Measurements from ENCODE around the gene FHL3.

DNA sequence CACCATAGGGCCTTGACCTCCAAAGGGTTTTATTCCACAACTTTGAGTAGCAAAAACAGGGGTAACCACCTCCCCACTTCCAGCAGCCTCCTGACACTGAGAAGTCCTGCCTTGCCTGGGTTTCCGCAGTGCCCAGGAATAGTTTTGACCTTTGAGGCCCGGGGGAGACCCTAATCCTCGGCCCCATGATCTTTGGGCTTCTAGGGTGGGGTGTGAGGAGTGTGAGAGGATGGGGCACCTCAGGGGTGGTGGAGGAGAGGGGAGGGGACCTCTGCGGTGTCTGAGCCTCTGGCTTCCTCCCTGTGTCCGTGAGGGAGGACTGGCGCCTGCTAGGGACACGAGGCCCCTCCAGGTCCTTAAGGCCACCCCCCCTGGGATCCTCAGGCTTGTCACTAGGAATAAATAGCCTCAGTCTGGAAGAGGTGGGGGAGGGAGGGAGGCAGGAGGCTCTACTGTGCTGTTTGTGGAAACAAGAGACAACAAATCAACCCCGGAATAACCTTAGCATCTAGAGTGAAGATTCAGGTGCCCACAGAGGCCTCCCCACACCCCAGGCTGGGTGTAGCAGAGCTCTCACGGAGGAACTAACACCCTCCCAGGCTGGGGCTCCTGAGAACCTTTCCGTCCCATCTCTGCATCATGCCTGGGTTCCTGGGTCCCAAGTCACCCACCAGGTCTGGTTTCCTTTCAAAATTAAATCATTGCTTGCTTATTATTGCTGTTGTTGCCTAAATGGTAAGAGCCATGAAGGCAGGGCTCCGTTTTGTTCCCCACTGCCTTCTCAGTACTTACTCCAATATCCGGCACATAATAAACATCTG lies 904 bp upstream of the FHL3 start:
- TF ChIP-seq, protein P1, sequence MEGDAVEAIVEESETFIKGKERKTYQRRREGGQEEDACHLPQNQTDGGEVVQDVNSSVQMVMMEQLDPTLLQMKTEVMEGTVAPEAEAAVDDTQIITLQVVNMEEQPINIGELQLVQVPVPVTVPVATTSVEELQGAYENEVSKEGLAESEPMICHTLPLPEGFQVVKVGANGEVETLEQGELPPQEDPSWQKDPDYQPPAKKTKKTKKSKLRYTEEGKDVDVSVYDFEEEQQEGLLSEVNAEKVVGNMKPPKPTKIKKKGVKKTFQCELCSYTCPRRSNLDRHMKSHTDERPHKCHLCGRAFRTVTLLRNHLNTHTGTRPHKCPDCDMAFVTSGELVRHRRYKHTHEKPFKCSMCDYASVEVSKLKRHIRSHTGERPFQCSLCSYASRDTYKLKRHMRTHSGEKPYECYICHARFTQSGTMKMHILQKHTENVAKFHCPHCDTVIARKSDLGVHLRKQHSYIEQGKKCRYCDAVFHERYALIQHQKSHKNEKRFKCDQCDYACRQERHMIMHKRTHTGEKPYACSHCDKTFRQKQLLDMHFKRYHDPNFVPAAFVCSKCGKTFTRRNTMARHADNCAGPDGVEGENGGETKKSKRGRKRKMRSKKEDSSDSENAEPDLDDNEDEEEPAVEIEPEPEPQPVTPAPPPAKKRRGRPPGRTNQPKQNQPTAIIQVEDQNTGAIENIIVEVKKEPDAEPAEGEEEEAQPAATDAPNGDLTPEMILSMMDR (IDR thresholded peaks at IDR 0.05), result no peak
- TF ChIP-seq EZH2 (IDR thresholded peaks at IDR 0.05; ENCODE audit: borderline replicate concordance, insufficient read depth, low read depth, low read length, poor library complexity, severe bottlenecking), result no peak
